ENCODE measurements around the gene DLL4. TPM values are rescaled to one million over a fixed set of nuclear protein-coding genes. Genes with fewer than 3 reads are reported as not detected.

The DLL4 gene
- total RNA-seq, result under 1 TPM in 1 of 2 experiments, not detected in 1; 0.12 TPM

- no peaks in the 10 kb centered on the region for H3K36me3 Mint-ChIP-seq
- peak; percentile 54 for DNase-seq
- CTCF ChIA-PET, result interaction anchor here (1.2 to 7.5 kb wide), 5 partner anchors 12 to 70 kb away, joined by 4 to 75 read pairs (median 6); no protein-coding TSS in a partner anchor
- H3K27me3 Mint-ChIP-seq, result peaks cover 77% of the 10 kb centered on the region
- peak within 1 kb of the TSS; percentile 19 for H3K27ac Mint-ChIP-seq
- no peaks in the 10 kb centered on the region for H3K9me3 Mint-ChIP-seq (ENCODE audit: low read depth)
- peaks cover 48% of the 10 kb centered on the region for H3K4me1 Mint-ChIP-seq
- peak within 1 kb of the TSS; percentile 47 for H3K4me3 Mint-ChIP-seq
- peak; percentile 42 for ATAC-seq
These were observed at the start of gene DLL4 for GRCh38 chr15:40928821-40929659. Gene DLL4, plus strand, starts transcription at chr15:40929340. Its CDS starts 329 bp downstream, at chr15:40929669.

- Mint-ChIP-seq H3K27ac (no peak overlapping the region), H3K36me3 (no peaks in the 10 kb centered on the region), H3K4me3 (no peak overlapping the region), H3K4me1 (peaks cover 20% of the 10 kb centered on the region), H3K27me3 (peaks cover 5% of the 10 kb centered on the region), H3K9me3 (ENCODE audit: low read depth) (no peaks in the 10 kb centered on the region)
- no peak for DNase-seq
- ATAC-seq, result peak; percentile 34
- CTCF ChIA-PET, result interaction anchor here (6.4 to 12.6 kb wide), 2 partner anchors 15 to 22 kb away, joined by 35 to 180 read pairs; partner anchors contain the start of gene VPS18
These were observed 49.5 kb upstream of the DLL4 start for GRCh38 chr15:40879609-40880008.

- CTCF ChIA-PET, result interaction anchor here (0.7 to 6.4 kb wide), 8 partner anchors 8 to 32 kb away, joined by 3 to 35 read pairs (median 4); partner anchors contain the start of genes RHOV and VPS18
- H3K4me1 Mint-ChIP-seq, result peaks cover 27% of the 10 kb centered on the region
These were observed 47.8 kb upstream of the DLL4 start for GRCh38 chr15:40881351-40881750.

DNA sequence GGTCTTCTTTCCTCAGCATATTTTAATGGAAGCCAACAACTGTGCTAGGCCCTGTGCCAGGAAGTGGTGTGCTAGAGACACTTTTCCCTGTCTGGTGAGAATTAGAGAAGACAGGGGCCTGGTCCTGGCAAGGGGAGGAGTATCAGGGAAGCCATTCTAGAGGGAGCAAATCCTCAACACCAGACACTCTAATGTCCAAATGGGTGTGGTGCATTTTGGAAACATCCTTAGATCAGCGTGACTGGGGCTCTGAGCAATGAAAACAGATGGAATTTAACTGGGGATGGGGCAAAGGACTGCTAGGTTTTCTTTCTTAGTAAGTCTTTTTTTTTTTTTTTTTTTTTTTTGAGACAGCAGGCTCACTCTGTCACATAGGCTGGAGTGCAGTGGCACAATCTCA, 42.6 kb upstream of the DLL4 start:
- no peak overlapping the region for H3K4me3 Mint-ChIP-seq
- peaks cover 2% of the 10 kb centered on the region for H3K27me3 Mint-ChIP-seq
- no peak for ATAC-seq

More at GRCh38 chr15:40881351-40881750, 47.8 kb upstream of the DLL4 start:
- no peaks in the 10 kb centered on the region for H3K36me3 Mint-ChIP-seq
- H3K4me3 Mint-ChIP-seq, result no peak overlapping the region
- H3K27me3 Mint-ChIP-seq, result peaks cover 2% of the 10 kb centered on the region
- DNase-seq (no peak), ATAC-seq (no peak)
- no peak overlapping the region for H3K27ac Mint-ChIP-seq
- no peaks in the 10 kb centered on the region for H3K9me3 Mint-ChIP-seq (ENCODE audit: low read depth)

DNA sequence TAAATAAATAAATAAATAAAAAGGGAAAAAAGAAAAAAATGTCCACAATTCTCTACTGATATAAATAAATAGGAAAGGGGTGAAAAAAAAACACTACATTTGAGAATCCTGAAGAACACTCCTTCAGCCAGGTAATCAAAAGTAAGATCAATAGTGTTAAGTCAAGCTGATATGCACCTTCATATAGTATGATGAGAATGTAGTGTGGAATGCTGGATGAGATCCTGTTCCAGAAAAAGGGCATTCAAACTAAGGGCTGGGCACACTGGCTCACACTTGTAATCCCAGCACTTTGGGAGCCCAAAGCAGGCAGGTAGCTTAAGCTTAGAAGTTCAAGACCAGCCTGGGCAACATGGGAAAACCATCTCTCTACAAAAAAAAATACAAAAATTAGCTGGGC, 40.0 kb upstream of the DLL4 start:
- no peaks in the 10 kb centered on the region for H3K9me3 Mint-ChIP-seq (ENCODE audit: low read depth)
- CTCF ChIA-PET, result interaction anchor here (1.2 to 5.9 kb wide), 3 partner anchors 15 to 34 kb away, joined by 3 to 223 read pairs (median 64); partner anchors contain the start of gene RHOV
- H3K4me1 Mint-ChIP-seq, result peaks cover 29% of the 10 kb centered on the region
- no peaks in the 10 kb centered on the region for H3K36me3 Mint-ChIP-seq
- no peak for DNase-seq
- no peak overlapping the region for H3K27ac Mint-ChIP-seq
- no peak for ATAC-seq
- peaks cover 2% of the 10 kb centered on the region for H3K27me3 Mint-ChIP-seq
- no peak overlapping the region for H3K4me3 Mint-ChIP-seq

More for the DNA sequence above, 42.6 kb upstream of the DLL4 start:
- Mint-ChIP-seq H3K27ac (no peak overlapping the region), H3K4me1 (peaks cover 17% of the 10 kb centered on the region), H3K9me3 (ENCODE audit: low read depth) (no peaks in the 10 kb centered on the region), H3K36me3 (no peaks in the 10 kb centered on the region)
- DNase-seq, result no peak
- CTCF ChIA-PET, result interaction anchor here (0.5 to 4.5 kb wide), 6 partner anchors 15 to 373 kb away, joined by 3 to 71 read pairs (median 4); no protein-coding TSS in a partner anchor

DNA sequence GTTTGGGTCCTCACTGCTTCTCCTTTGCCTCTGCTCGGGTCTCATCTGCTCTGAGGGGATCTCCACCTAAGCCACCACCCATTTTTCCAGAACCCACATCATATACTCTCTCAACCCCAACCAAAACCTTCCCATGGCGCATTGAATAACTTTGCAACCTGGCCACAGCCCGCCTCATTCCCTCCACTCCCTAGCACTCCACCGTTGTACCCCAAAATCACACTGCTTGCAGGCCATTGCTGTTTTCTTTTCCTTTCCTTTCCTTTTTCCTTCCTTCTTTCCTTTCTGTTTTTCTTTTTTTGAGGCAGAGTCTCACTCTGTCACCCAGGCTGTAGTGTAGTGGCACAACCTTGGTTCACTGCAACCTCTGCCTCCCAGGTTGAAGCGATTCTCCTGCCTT, 38.0 kb upstream of the DLL4 start:
- no peak for ATAC-seq
- Mint-ChIP-seq H3K27ac (no peak overlapping the region), H3K36me3 (peaks cover 2% of the 10 kb centered on the region), H3K27me3 (no peaks in the 10 kb centered on the region), H3K4me3 (no peak overlapping the region), H3K4me1 (peaks cover 31% of the 10 kb centered on the region), H3K9me3 (ENCODE audit: low read depth) (no peaks in the 10 kb centered on the region)
- CTCF ChIA-PET, result interaction anchor here (1.1 to 5.9 kb wide), 12 partner anchors 9 to 293 kb away, joined by 3 to 223 read pairs (median 5); partner anchors contain the start of gene RHOV
- DNase-seq, result no peak

DNA sequence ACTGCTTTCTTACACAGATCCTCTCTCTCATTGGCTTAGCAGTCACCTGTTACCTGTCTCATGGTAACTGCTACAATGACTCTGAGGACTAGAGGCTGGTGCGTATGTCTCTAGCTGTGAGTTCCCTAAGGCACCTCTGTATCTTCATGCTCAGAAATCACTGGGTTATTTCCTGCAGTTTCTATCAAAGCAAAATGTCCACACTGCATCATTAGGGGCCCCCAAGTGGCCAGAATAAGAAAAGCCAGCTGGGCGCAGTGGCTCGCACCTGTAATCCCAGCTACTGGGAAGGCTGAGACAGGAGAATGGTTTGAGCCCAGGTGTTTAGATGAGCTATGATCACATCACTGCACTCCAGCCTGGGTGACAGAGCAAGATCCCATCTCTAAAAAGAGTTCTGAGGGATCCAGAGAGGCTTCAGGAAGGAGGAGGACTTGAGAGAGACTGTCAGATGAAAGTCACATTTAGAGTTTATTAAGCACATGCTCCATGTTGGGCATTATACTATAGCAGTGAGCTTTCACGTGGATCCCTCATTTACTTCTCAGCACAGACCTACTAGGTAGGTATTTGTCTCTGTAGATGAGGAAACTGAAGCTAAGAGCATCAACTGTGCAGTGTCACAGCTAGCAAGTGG, 37.2 kb upstream of the DLL4 start:
- Mint-ChIP-seq H3K4me1 (peaks cover 32% of the 10 kb centered on the region), H3K27me3 (no peaks in the 10 kb centered on the region), H3K36me3 (peaks cover 3% of the 10 kb centered on the region), H3K27ac (no peak overlapping the region), H3K9me3 (ENCODE audit: low read depth) (no peaks in the 10 kb centered on the region), H3K4me3 (no peak overlapping the region)
- CTCF ChIA-PET, result interaction anchor here (0.6 to 5.9 kb wide), 23 partner anchors 10 to 326 kb away, joined by 3 to 223 read pairs (median 5); partner anchors contain the start of gene RHOV
- ATAC-seq, result no peak
- DNase-seq, result peak; percentile 59

DNA sequence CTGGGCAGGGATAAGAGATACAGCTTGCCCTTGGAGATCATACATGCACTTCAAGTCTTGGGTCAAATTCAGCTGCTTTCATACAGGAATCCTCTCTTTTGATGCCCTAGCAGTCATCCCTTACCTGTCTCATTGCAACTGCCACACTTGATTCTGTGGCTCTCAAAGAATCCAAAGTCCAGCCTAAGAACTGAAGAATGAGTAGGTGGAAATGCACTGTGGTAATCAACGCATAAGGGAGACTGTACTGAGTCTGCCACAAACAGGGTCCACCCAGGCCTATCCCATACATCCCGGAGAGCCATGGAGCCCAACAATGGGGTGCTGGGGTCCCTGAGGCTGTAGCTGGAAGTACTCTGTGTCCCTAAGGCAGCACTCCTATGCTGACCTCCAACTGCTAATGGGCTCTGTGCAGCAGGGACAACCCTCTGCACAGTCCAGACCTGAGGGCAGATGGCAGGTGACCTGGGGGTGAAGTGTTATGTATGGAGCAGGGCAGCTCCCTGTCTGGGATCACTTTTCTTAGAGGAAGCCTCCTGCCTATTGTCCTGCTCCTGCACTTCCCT, 36.6 kb upstream of the DLL4 start:
- no peak for DNase-seq
- H3K4me3 Mint-ChIP-seq, result no peak overlapping the region
- CTCF ChIA-PET, result interaction anchor here (0.6 to 5.9 kb wide), 23 partner anchors 10 to 327 kb away, joined by 3 to 223 read pairs (median 5); partner anchors contain the start of gene RHOV
- peaks cover 32% of the 10 kb centered on the region for H3K4me1 Mint-ChIP-seq
- H3K9me3 Mint-ChIP-seq (ENCODE audit: low read depth), result no peaks in the 10 kb centered on the region
- no peaks in the 10 kb centered on the region for H3K27me3 Mint-ChIP-seq
- H3K36me3 Mint-ChIP-seq, result peaks cover 7% of the 10 kb centered on the region
- H3K27ac Mint-ChIP-seq, result no peak overlapping the region
- ATAC-seq, result no peak

GRCh38 chr15:40893019-40893670, 36.0 kb upstream of the DLL4 start:
- Mint-ChIP-seq H3K27me3 (no peaks in the 10 kb centered on the region), H3K4me3 (peak overlapping the region; percentile 98), H3K27ac (no peak overlapping the region), H3K36me3 (peaks cover 7% of the 10 kb centered on the region), H3K9me3 (ENCODE audit: low read depth) (no peaks in the 10 kb centered on the region), H3K4me1 (peaks cover 32% of the 10 kb centered on the region)
- no peak for ATAC-seq
- CTCF ChIA-PET, result interaction anchor here (1.4 to 11.3 kb wide), 11 partner anchors 13 to 195 kb away, joined by 5 to 406 read pairs (median 24); partner anchors contain the start of gene RHOV
- no peak for DNase-seq

GRCh38 chr15:40893733-40894680, 35.1 kb upstream of the DLL4 start, which contains the start of gene VPS18:
Gene VPS18, plus strand, starts transcription at chr15:40894450. Its CDS starts 319 bp downstream, at chr15:40894769.
- Mint-ChIP-seq H3K9me3 (ENCODE audit: low read depth) (no peaks in the 10 kb centered on the region), H3K27ac (peak within 1 kb of the TSS; percentile 94), H3K4me3 (peak within 1 kb of the TSS; percentile 98), H3K4me1 (peaks cover 32% of the 10 kb centered on the region), H3K36me3 (peaks cover 11% of the 10 kb centered on the region), H3K27me3 (no peaks in the 10 kb centered on the region)
- ATAC-seq, result peak; percentile 98
- CTCF ChIA-PET, result interaction anchor here (0.6 to 11.3 kb wide), 47 partner anchors 9 to 337 kb away, joined by 3 to 406 read pairs (median 5); partner anchors contain the start of genes CCDC32, CHP1, DNAJC17 and EXD1
- peak; percentile 99 for DNase-seq

GRCh38 chr15:40894681-40895448, 34.3 kb upstream of the DLL4 start:
- peaks cover 32% of the 10 kb centered on the region for H3K4me1 Mint-ChIP-seq
- ATAC-seq, result peak; percentile 63
- peak overlapping the region; percentile 98 for H3K4me3 Mint-ChIP-seq
- H3K27ac Mint-ChIP-seq, result peak overlapping the region; percentile 94
- H3K36me3 Mint-ChIP-seq, result peaks cover 15% of the 10 kb centered on the region
- DNase-seq, result peak; percentile 81
- CTCF ChIA-PET, result interaction anchor here (0.6 to 11.3 kb wide), 49 partner anchors 10 to 439 kb away, joined by 3 to 406 read pairs (median 5); partner anchors contain the start of genes CCDC32, CHP1, DNAJC17 and EXD1
- no peaks in the 10 kb centered on the region for H3K27me3 Mint-ChIP-seq
- H3K9me3 Mint-ChIP-seq (ENCODE audit: low read depth), result no peaks in the 10 kb centered on the region
